ENCODE measurements around the gene UROC1.

The UROC1 gene

DNA sequence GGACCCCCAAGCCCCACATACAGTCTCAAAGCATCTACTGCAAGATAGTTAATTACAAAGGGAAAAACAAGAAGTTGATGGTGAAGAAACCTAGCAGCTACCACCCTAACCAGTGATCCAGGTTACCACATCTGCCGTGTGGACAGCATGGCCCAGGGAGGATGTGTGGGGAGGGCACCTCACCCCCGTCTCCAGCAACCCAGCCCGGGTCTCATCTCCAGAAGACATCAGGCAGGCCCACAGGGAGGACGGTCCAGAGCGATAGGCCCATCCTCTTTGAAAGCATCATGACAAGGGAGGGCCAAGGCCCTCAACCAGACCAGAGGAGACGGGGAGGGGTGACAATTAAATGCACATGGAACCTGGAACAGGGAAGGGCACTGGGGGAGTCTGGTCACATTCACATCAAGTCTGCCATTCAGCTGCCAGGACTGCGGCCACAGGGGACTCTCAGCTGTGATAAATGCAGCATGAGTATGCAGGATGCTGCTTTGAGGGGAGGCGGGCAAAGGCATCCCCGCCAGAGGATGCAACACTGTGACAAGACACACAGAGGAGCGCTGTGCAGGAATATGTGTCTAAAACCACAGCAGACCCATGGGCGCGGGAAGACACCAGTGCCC is 60.7 kb downstream of the UROC1 start:
- no peaks in the 10 kb centered on the region for H3K27me3 Mint-ChIP-seq
- H3K9me3 Mint-ChIP-seq: no peaks in the 10 kb centered on the region
- no peak overlapping the region for H3K4me3 Mint-ChIP-seq
- peaks cover 66% of the 10 kb centered on the region for H3K36me3 Mint-ChIP-seq (ENCODE audit: insufficient read depth)
- no peak for DNase-seq (ENCODE audit: low spot score in 2 of 2)
- peaks cover 40% of the 10 kb centered on the region for H3K4me1 Mint-ChIP-seq
- no peak overlapping the region for H3K27ac Mint-ChIP-seq (ENCODE audit: low read depth)
- ATAC-seq (replicated peaks; ENCODE audit: extremely low read depth, poor library complexity, severe bottlenecking): no peak

DNA sequence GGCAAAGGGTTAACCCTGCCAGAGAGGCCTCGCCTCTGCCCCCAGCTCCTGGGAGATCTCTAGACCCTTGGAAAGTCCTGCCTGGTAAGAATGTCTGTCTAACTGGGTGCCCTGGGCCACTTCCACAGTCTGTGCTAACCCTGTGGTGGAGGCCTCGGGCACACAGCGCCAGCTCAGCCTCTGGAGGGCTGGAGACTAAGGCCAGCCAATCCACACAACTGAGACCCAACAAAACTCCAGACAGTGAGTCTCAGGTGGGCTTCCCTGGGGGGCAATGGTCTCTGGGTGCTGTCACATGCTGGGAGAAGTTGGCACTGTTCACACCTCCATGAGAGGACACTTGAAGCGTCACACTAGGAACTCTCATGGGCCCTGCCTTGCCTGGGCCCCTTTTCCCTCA is 61.4 kb downstream of the UROC1 start:
- Mint-ChIP-seq H3K4me1 (peaks cover 46% of the 10 kb centered on the region), H3K36me3 (ENCODE audit: insufficient read depth) (peaks cover 66% of the 10 kb centered on the region), H3K9me3 (no peaks in the 10 kb centered on the region), H3K27ac (ENCODE audit: low read depth) (no peak overlapping the region), H3K27me3 (no peaks in the 10 kb centered on the region), H3K4me3 (no peak overlapping the region)
- no peak for ATAC-seq (replicated peaks; ENCODE audit: extremely low read depth, poor library complexity, severe bottlenecking)
- no peak for DNase-seq (ENCODE audit: low spot score in 2 of 2)

DNA sequence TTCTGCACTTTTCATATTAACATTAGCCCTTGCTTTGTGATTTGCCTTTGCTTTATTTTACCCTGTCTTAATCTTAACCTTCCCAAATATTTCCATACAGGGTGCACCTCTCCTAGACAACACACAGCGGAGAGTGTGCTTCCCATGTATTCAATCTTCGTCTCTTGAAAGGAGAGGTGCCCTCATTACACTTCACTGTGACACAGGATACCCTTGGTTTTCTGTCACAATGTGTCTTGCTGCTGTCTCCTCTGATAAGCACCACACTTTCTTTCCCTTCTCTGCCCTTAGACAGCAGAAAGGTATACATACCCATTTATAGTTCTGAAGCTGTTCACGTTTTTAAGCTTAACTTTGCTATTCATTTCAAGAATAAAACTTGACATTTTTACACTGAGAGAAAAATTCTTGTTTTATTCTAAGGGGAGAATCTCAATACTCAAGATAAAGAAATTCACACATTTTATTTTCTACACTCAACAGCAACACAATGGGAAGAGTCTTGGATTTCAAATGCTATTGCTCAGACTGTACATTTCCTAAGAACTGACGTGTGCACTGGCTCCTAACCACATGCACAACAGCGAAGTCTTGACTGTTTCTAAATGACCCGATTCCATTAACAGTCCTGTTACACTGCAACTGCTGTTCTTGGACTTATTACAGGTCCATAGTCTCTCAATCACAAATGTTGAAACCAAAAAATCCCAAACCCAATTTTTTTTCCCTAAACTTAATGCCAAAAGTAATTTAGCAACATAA is 63.0 kb downstream of the UROC1 start:
- Mint-ChIP-seq H3K4me1 (peaks cover 41% of the 10 kb centered on the region), H3K27me3 (no peaks in the 10 kb centered on the region), H3K36me3 (ENCODE audit: insufficient read depth) (peaks cover 59% of the 10 kb centered on the region), H3K27ac (ENCODE audit: low read depth) (no peak overlapping the region), H3K9me3 (no peaks in the 10 kb centered on the region), H3K4me3 (no peak overlapping the region)
- DNase-seq (ENCODE audit: low spot score in 2 of 2) (no peak), ATAC-seq (replicated peaks; ENCODE audit: extremely low read depth, poor library complexity, severe bottlenecking) (no peak)

- ATAC-seq (replicated peaks; ENCODE audit: extremely low read depth, poor library complexity, severe bottlenecking) (no peak), DNase-seq (ENCODE audit: low spot score in 2 of 2) (no peak)
- no peak overlapping the region for H3K27ac Mint-ChIP-seq (ENCODE audit: low read depth)
- H3K27me3 Mint-ChIP-seq: no peaks in the 10 kb centered on the region
- no peak overlapping the region for H3K4me3 Mint-ChIP-seq
- H3K36me3 Mint-ChIP-seq (ENCODE audit: insufficient read depth): peaks cover 53% of the 10 kb centered on the region
- no peaks in the 10 kb centered on the region for H3K9me3 Mint-ChIP-seq
- peaks cover 41% of the 10 kb centered on the region for H3K4me1 Mint-ChIP-seq
Observed at GRCh38 chr3:126454025-126454424, 63.5 kb downstream of the UROC1 start.

DNA sequence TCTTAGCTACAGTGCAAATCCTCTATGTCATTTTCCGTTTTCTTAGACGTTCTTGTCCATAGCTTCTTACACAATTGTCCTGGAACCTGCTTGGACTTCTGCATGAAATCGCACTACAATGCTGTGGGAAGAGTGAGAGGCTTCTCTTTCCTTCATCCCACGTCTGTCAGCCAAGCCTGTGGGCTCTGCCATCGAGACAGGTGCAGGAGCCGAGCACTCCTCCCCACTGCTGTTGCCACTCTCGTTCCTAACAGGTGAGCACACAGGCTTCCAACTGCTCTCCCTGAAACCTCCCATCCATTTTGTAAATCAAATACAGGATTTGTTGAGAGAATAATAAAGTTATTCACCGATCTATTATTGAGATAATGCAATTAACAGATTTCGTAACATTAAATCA is 65.4 kb downstream of the UROC1 start:
- H3K36me3 Mint-ChIP-seq (ENCODE audit: insufficient read depth): peaks cover 42% of the 10 kb centered on the region

GRCh38 chr3:126451511-126451910 is 66.1 kb downstream of the UROC1 start:
- Mint-ChIP-seq H3K36me3 (ENCODE audit: insufficient read depth) (peaks cover 36% of the 10 kb centered on the region), H3K4me3 (no peak overlapping the region), H3K4me1 (peaks cover 40% of the 10 kb centered on the region), H3K27ac (ENCODE audit: low read depth) (no peak overlapping the region), H3K9me3 (no peaks in the 10 kb centered on the region), H3K27me3 (no peaks in the 10 kb centered on the region)
- no peak for ATAC-seq (replicated peaks; ENCODE audit: extremely low read depth, poor library complexity, severe bottlenecking)
- no peak for DNase-seq (ENCODE audit: low spot score in 2 of 2)

More for the DNA sequence above, 65.4 kb downstream of the UROC1 start:
- no peak for DNase-seq (ENCODE audit: low spot score in 2 of 2)
- Mint-ChIP-seq H3K27me3 (no peaks in the 10 kb centered on the region), H3K4me1 (peaks cover 42% of the 10 kb centered on the region), H3K4me3 (no peak overlapping the region), H3K9me3 (no peaks in the 10 kb centered on the region), H3K27ac (ENCODE audit: low read depth) (peak overlapping the region; percentile 38)
- no peak for ATAC-seq (replicated peaks; ENCODE audit: extremely low read depth, poor library complexity, severe bottlenecking)

DNA sequence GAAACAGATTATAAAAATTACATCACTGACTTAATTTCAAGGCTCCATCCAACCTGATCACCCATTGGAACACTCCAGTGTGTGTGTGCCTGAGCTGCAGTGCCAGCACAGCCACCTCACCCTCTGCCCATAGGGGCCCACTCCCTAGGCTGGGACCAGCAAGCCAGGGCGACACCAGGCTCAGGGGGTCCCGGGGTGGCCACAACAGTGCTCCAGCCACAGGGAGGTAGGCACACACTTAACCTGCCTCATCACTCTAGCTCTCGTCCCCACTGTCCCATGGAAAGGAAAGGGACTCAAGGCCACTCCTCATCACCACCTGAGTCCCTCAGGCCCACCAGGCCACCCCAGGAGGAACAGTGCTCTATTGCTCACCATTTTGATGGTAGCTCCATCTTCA is 66.8 kb downstream of the UROC1 start:
- ATAC-seq (replicated peaks; ENCODE audit: extremely low read depth, poor library complexity, severe bottlenecking) (no peak), DNase-seq (ENCODE audit: low spot score in 2 of 2) (no peak)
- Mint-ChIP-seq H3K36me3 (ENCODE audit: insufficient read depth) (peaks cover 34% of the 10 kb centered on the region), H3K4me3 (no peak overlapping the region), H3K9me3 (no peaks in the 10 kb centered on the region), H3K27ac (ENCODE audit: low read depth) (peak overlapping the region; percentile 53), H3K27me3 (no peaks in the 10 kb centered on the region), H3K4me1 (peaks cover 38% of the 10 kb centered on the region)

GRCh38 chr3:126450219-126450618 is 67.4 kb downstream of the UROC1 start:
- Mint-ChIP-seq H3K27me3 (no peaks in the 10 kb centered on the region), H3K9me3 (no peaks in the 10 kb centered on the region), H3K27ac (ENCODE audit: low read depth) (no peak overlapping the region), H3K36me3 (ENCODE audit: insufficient read depth) (peaks cover 31% of the 10 kb centered on the region), H3K4me1 (peaks cover 34% of the 10 kb centered on the region), H3K4me3 (no peak overlapping the region)
- ATAC-seq (replicated peaks; ENCODE audit: extremely low read depth, poor library complexity, severe bottlenecking) (no peak), DNase-seq (ENCODE audit: low spot score in 2 of 2) (no peak)

DNA sequence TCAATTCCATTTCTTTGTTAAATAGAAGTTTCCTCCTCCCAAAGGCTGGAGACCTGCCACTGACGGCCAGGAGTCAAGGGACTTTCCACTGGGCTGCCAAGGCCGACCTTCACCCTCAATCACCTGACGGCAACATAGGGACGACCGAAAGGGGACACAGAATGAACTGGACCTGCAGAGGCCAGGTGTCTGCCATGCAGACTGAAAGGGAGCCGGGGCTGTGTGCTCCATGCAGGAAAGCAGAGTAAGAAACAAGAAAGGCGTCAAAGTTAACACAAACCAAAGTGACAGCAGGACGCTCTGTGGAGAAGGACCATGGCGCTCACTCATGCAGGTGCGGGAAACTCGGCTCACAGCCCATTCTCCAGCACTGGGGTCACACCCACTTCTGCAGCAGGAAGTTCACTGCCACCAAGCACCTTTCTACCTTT is 67.9 kb downstream of the UROC1 start:
- H3K27me3 Mint-ChIP-seq: no peaks in the 10 kb centered on the region
- no peak overlapping the region for H3K27ac Mint-ChIP-seq (ENCODE audit: low read depth)
- no peaks in the 10 kb centered on the region for H3K9me3 Mint-ChIP-seq
- no peak overlapping the region for H3K4me3 Mint-ChIP-seq
- H3K4me1 Mint-ChIP-seq: peaks cover 32% of the 10 kb centered on the region
- DNase-seq (ENCODE audit: low spot score in 2 of 2) (no peak), ATAC-seq (replicated peaks; ENCODE audit: extremely low read depth, poor library complexity, severe bottlenecking) (no peak)
- peaks cover 26% of the 10 kb centered on the region for H3K36me3 Mint-ChIP-seq (ENCODE audit: insufficient read depth)

DNA sequence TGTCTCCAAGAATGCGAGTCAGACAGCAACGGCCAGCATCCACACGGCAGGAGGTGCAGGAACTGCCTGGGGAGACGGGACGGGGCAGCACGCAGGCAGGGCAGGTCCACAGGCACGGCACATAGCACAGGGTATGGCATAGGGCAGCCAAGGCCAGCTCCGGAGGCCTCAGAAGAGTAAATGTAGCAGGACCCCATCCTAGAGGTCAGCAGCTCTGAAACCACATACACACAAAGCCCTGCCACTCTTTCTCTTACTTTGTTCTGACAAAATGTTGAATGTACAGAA is 68.7 kb downstream of the UROC1 start:
- Mint-ChIP-seq H3K9me3 (no peaks in the 10 kb centered on the region), H3K4me3 (no peak overlapping the region), H3K4me1 (peaks cover 32% of the 10 kb centered on the region), H3K27ac (ENCODE audit: low read depth) (no peak overlapping the region), H3K36me3 (ENCODE audit: insufficient read depth) (peaks cover 22% of the 10 kb centered on the region), H3K27me3 (no peaks in the 10 kb centered on the region)
- DNase-seq (ENCODE audit: low spot score in 2 of 2): no peak
- no peak for ATAC-seq (replicated peaks; ENCODE audit: extremely low read depth, poor library complexity, severe bottlenecking)

DNA sequence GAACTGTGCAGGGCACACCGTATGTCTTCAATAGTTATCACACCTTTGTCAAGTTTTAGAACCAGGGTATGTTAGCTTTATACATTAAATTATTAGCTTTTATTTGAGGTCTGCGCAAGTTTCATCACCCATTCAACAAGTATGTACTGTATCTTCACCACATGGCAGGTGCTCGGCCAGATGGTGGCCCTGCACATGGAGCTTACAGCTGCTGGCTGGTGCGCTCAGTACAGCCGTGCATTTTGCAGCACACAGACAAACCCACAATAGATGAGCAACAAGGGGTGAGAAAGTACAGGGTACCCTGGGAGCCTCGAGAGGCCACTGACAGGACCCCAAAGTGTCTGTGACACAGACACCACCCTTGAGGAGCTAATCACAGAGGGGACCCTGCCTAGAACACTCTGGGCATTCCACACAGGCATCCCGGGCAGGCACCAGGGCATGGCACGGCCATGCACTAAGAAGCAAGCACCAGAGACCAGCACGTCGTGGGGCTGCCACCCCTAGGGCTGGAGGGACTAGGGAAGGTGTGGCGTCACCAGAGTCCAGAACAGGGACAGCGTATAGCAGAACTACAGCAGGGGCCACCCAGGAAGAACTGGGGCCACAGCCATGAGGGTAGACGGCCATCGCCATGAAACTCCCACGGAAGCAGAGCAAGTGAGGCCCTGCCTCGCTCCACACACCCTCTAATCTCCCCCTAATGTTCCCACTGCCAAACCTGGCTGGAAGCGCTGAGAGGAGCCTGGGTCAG is 69.3 kb downstream of the UROC1 start:
- Mint-ChIP-seq H3K27me3 (no peaks in the 10 kb centered on the region), H3K36me3 (ENCODE audit: insufficient read depth) (peaks cover 22% of the 10 kb centered on the region), H3K4me3 (no peak overlapping the region), H3K27ac (ENCODE audit: low read depth) (no peak overlapping the region), H3K4me1 (peaks cover 32% of the 10 kb centered on the region), H3K9me3 (no peaks in the 10 kb centered on the region)
- no peak for DNase-seq (ENCODE audit: low spot score in 2 of 2)
- no peak for ATAC-seq (replicated peaks; ENCODE audit: extremely low read depth, poor library complexity, severe bottlenecking)

DNA sequence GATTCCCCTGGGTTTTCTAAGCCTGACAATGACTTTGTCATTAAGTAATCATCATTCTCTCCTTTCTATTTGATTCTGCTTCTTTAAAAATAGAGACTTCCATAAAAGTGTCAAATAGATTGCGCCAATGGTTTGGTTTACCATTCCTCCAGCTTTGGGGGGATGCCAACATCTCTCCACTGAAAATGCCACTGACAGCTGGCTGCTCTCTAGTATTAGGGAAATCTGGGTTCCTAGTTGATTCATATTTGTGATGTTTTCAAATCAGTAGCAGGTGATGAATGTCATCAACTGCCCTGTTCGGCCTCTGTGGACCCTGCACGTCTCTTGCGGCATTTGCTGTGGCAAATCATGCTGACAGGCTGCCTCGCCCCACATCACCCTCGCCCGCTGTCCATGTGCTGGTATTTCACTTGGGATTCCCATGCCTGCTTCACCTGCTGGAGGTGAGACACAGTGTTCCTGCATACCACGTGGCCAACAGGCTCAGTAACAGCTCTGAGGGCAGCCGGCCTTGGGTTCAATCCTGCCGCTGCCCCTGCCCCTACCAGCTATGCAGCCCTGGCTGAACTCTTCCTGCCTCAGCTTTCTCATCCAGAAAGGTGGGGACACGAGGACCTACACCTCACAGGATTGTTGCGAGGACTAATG is 70.0 kb downstream of the UROC1 start:
- no peak for ATAC-seq (replicated peaks; ENCODE audit: extremely low read depth, poor library complexity, severe bottlenecking)
- DNase-seq (ENCODE audit: low spot score in 2 of 2): no peak
- H3K27me3 Mint-ChIP-seq: no peaks in the 10 kb centered on the region
- H3K4me1 Mint-ChIP-seq: peaks cover 31% of the 10 kb centered on the region
- H3K9me3 Mint-ChIP-seq: no peaks in the 10 kb centered on the region
- peaks cover 22% of the 10 kb centered on the region for H3K36me3 Mint-ChIP-seq (ENCODE audit: insufficient read depth)
- no peak overlapping the region for H3K4me3 Mint-ChIP-seq
- no peak overlapping the region for H3K27ac Mint-ChIP-seq (ENCODE audit: low read depth)

All from central memory CD8-positive, alpha-beta T cell (primary cell).